ENCODE results near the gene WARS2.

DNA sequence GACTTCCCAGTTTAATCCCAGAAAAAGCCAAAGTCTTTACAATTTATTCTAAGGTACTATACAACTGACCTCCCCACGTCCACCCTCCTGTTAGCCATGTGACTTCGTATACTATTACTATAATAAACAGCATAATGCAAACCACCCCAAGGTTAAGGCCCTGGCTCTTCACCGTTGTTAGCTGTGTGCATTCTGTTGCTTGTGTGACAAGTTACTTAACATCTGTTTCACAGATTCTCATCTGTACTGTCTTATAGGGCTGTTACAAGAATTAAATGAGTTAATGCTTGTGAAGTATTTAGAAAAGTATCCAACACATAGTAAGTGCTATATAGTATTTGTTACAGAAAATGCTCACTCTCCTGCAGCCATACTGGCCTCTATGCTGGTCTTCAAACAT lies 15.7 kb downstream of the WARS2 start:
- TF ChIP-seq, protein P1, sequence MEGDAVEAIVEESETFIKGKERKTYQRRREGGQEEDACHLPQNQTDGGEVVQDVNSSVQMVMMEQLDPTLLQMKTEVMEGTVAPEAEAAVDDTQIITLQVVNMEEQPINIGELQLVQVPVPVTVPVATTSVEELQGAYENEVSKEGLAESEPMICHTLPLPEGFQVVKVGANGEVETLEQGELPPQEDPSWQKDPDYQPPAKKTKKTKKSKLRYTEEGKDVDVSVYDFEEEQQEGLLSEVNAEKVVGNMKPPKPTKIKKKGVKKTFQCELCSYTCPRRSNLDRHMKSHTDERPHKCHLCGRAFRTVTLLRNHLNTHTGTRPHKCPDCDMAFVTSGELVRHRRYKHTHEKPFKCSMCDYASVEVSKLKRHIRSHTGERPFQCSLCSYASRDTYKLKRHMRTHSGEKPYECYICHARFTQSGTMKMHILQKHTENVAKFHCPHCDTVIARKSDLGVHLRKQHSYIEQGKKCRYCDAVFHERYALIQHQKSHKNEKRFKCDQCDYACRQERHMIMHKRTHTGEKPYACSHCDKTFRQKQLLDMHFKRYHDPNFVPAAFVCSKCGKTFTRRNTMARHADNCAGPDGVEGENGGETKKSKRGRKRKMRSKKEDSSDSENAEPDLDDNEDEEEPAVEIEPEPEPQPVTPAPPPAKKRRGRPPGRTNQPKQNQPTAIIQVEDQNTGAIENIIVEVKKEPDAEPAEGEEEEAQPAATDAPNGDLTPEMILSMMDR (conservative IDR thresholded peaks at IDR 0.05) = no peak
- no peak for TF ChIP-seq EZH2 (IDR thresholded peaks at IDR 0.05; ENCODE audit: low read depth)

Measured in PC-9 (cell line).